Keratinocyte (primary cell): ENCODE results near the gene RAPGEF1. TPM values are rescaled to one million over a fixed set of nuclear protein-coding genes. Genes with fewer than 3 reads are reported as not detected.

ENCODE experiments used
- DNase-seq: peaks from one replicate; pipeline ENCODE4 v3.0.0-alpha.2; 2011; ENCODE audit warnings: low read depth, missing footprints, low spot score
- FAIRE-seq: peaks from 2 replicates; lab custom pipeline; 2011; peaks lifted over from hg19 to GRCh38; lab: Jason Lieb, UNC
- H2AFZ ChIP-seq: 2 replicates; pipeline ENCODE4 v1.6.0; 2012; ENCODE audit warnings: low read length, control low read depth, inconsistent platforms; ENCODE audit not compliant: control insufficient read depth
- H3K27ac ChIP-seq: 2 replicates; pipeline ENCODE4 v1.5.1; 2011; ENCODE audit warnings: low read length; ENCODE audit not compliant: control insufficient read depth, insufficient read depth
- H3K27me3 ChIP-seq: 3 replicates; pipeline ENCODE4 v1.6.0; 2011; ENCODE audit warnings: low read length; ENCODE audit not compliant: control insufficient read depth, insufficient read depth; ENCODE audit errors: extremely low read depth
- H3K36me3 ChIP-seq, 2 experiments: 2 replicates in 1 of 2; 3 replicates in 1 of 2; pipeline ENCODE4 v1.5.1; 2011; ENCODE audit warnings: low read length in 2 of 2, mild to moderate bottlenecking in 1 of 2; ENCODE audit not compliant: control insufficient read depth in 2 of 2, insufficient read depth in 2 of 2; ENCODE audit errors: extremely low read depth in 1 of 2
- H3K4me1 ChIP-seq: 3 replicates; pipeline ENCODE4 v1.5.1; 2011; ENCODE audit warnings: low read length; ENCODE audit not compliant: control insufficient read depth, insufficient read depth; ENCODE audit errors: extremely low read depth
- H3K4me2 ChIP-seq: 3 replicates; pipeline ENCODE4 v1.6.0; 2011; ENCODE audit warnings: low read depth, low read length; ENCODE audit not compliant: control insufficient read depth, insufficient read depth; ENCODE audit errors: extremely low read depth
- H3K4me3 ChIP-seq, 3 experiments: fragments of 200-600 bp in 1 of 3; sonication (generic) in 1 of 3; 2 replicates in 2 of 3; 3 replicates in 1 of 3; pipeline ENCODE4 v1.5.1; 2011 to 2016; ENCODE audit warnings: low read length in 3 of 3, mild to moderate bottlenecking in 3 of 3, control low read depth in 2 of 3, inconsistent platforms in 1 of 3, low read depth in 1 of 3, mixed read lengths in 1 of 3, mixed run types in 1 of 3, moderate library complexity in 1 of 3; ENCODE audit not compliant: control insufficient read depth in 2 of 3, insufficient read depth in 2 of 3; ENCODE audit errors: extremely low read depth in 1 of 3
- H3K79me2 ChIP-seq: 2 replicates; pipeline ENCODE4 v1.6.0; 2012; ENCODE audit warnings: low read length; ENCODE audit not compliant: control insufficient read depth, insufficient read depth
- H3K9ac ChIP-seq: 3 replicates; pipeline ENCODE4 v1.6.0; 2011; ENCODE audit warnings: low read length; ENCODE audit not compliant: control insufficient read depth, insufficient read depth; ENCODE audit errors: extremely low read depth
- H3K9me1 ChIP-seq: 3 replicates; pipeline ENCODE4 v1.6.0; 2011; ENCODE audit warnings: low read length; ENCODE audit not compliant: control insufficient read depth, insufficient read depth; ENCODE audit errors: extremely low read depth
- H3K9me3 ChIP-seq: 2 replicates; pipeline ENCODE4 v1.5.1; 2012; ENCODE audit warnings: low read depth, low read length; ENCODE audit not compliant: control insufficient read depth
- H4K20me1 ChIP-seq: 3 replicates; pipeline ENCODE4 v1.6.0; 2011; ENCODE audit warnings: low read length; ENCODE audit not compliant: control insufficient read depth, insufficient read depth; ENCODE audit errors: extremely low read depth
- EZH2 ChIP-seq: IDR thresholded peaks from one replicate; pipeline ENCODE4 v1.6.1; 2012; ENCODE audit warnings: inconsistent platforms, mild to moderate bottlenecking, low read length, moderate library complexity
- dilution Hi-C: fragments of 300-500 bp; cut with MboI; formaldehyde crosslinking; loops from one replicate; pipeline ENCODE4 v1.7.0; 2020; ENCODE audit warnings: low sequenced_read_pairs; ENCODE audit not compliant: extremely low pct_ligation_motif_present
- polyA plus RNA-seq, 5 experiments: library from polyadenylated mRNA; depleted of rRNA in 3 of 5; stranded (reverse) in 3 of 5; stranded (forward) in 1 of 5; unstranded in 1 of 5; fragments of >200 nt; gene quantifications; 1 replicate in 1 of 5; 2 replicates in 3 of 5; 3 replicates in 1 of 5; pipeline versions ENCODE4 v1.2.1 to v1.2.3, GENCODE V29; 2011 to 2012; ENCODE audit warnings: missing spikeins in 2 of 5, low read depth in 1 of 5, low replicate concordance in 1 of 5
- TF ChIP-seq, protein P1 (sequence below), 3 experiments: IDR thresholded peaks in 1 of 3; conservative IDR thresholded peaks in 1 of 3; optimal IDR thresholded peaks in 1 of 3; 2 replicates in 2 of 3; 3 replicates in 1 of 3; pipeline versions ENCODE3 to v1.5.1; 2011; ENCODE audit warnings: low read length in 3 of 3, mild to moderate bottlenecking in 3 of 3, moderate library complexity in 2 of 3, control low read depth in 1 of 3, inconsistent platforms in 1 of 3; ENCODE audit not compliant: insufficient read depth in 2 of 3; ENCODE audit errors: extremely low read depth in 1 of 3

The RAPGEF1 gene
- polyA plus RNA-seq, 1 donor (not counting 4 experiments of a cell fraction or from before 2014, with no cell fraction given) = 18.5 TPM

DNA sequence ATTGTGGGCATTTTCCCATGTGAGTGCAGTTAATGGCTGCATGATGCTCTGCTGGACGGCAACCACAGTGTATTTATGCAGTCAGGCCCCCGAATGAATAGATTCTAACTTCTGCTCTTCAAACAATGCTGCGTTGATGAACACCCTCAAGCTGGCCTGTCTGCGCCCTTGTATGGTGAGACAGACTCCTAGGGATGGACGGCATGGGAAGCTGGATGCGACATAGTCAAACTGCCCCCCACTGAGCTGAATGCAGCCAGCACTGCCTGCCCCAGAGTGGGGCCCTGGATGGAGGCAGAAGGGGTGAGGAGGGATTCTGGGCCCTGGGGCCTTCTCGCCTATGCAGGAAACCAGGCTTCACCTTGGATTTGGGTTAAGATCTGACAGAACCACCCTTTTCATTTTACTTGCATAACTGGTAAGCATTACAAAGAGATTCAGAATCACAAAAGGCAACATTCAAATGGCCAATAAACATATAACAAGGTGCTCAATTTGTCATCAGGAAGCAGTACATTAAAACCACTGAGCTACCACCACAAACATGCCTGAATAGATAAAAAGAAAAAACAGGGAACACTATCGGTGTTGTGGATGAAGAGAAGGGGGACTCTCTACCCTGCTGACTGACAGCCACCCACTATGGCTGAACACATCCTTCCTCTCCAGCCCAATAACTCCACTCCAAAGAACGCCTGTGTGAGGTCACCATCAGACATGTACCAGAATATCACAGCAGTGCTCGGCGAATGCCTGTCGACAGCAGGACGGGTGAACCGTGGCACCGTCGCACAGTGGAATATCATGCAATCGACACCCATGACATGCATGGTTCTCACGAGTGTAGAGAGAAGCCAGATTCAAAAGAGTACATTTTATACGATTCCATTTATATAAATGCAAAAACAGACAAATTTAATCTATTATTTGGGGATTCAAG, 79.1 kb downstream of the RAPGEF1 start:
- dilution Hi-C loops = no loop called here
- no peaks in the 10 kb centered on the region for H3K9me3 ChIP-seq
- TF ChIP-seq, protein P1, sequence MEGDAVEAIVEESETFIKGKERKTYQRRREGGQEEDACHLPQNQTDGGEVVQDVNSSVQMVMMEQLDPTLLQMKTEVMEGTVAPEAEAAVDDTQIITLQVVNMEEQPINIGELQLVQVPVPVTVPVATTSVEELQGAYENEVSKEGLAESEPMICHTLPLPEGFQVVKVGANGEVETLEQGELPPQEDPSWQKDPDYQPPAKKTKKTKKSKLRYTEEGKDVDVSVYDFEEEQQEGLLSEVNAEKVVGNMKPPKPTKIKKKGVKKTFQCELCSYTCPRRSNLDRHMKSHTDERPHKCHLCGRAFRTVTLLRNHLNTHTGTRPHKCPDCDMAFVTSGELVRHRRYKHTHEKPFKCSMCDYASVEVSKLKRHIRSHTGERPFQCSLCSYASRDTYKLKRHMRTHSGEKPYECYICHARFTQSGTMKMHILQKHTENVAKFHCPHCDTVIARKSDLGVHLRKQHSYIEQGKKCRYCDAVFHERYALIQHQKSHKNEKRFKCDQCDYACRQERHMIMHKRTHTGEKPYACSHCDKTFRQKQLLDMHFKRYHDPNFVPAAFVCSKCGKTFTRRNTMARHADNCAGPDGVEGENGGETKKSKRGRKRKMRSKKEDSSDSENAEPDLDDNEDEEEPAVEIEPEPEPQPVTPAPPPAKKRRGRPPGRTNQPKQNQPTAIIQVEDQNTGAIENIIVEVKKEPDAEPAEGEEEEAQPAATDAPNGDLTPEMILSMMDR (optimal IDR thresholded peaks at IDR 0.05 in 1 of 3, IDR thresholded peaks at IDR 0.05 in 1 of 3, conservative IDR thresholded peaks at IDR 0.05 in 1 of 3; ENCODE audit: extremely low read depth in 1 of 3, insufficient read depth in 2 of 3, low read length in 3 of 3) = no peak
- TF ChIP-seq EZH2 = no peak
- FAIRE-seq (no peak), DNase-seq (no peak)
- H3K4me3 ChIP-seq = no peak overlapping the region
- no peaks in the 10 kb centered on the region for H3K36me3 ChIP-seq
- no peak overlapping the region for H3K27ac ChIP-seq
- no peak overlapping the region for H3K4me2 ChIP-seq
- no peaks in the 10 kb centered on the region for H3K9me1 ChIP-seq
- H3K27me3 ChIP-seq = no peaks in the 10 kb centered on the region
- peaks cover 13% of the 10 kb centered on the region for H3K79me2 ChIP-seq
- no peak overlapping the region for H2AFZ ChIP-seq
- H3K4me1 ChIP-seq = peaks cover 34% of the 10 kb centered on the region
- no peaks in the 10 kb centered on the region for H4K20me1 ChIP-seq
- H3K9ac ChIP-seq = no peak overlapping the region

DNA sequence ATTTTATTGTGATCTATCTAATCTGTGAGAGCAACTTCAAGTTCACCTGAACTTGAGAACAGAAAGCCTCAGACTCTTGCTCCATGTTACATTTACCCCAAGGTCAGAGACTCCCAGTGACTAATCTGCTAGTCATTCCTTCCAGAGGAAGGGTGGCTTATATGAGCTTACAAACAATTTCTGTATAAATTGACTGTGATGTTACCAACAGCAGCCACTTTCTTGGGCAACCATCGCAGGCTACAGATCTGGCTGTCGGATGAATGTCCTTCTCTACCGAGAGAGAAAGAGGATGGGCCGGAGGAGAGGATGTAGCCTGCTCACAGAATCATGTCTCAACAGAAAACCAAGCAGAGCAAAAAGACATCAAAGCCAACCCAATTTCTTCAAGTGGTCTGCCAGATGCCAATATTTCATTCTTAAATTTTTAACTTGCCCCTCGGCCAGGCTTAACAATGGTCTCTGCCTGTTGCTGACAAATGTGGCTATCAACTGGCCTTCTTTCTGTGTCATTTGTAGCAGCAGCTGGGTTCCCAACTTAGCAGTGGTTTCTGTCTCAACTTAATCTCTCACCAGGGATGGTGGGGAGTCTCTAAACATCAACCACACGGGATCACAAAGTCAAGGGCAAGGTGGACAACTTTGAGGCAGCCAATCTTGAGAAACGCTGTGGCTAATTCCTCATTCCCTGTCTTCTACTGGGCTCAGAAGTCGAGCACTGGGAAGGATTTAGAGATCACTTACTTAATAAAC, 81.3 kb downstream of the RAPGEF1 start:
- no peaks in the 10 kb centered on the region for H3K9me1 ChIP-seq
- peaks cover 15% of the 10 kb centered on the region for H3K79me2 ChIP-seq
- H3K27ac ChIP-seq = peak overlapping the region; percentile 67
- H3K4me1 ChIP-seq = peaks cover 36% of the 10 kb centered on the region
- H3K9ac ChIP-seq = peak overlapping the region; percentile 34
- H4K20me1 ChIP-seq = no peaks in the 10 kb centered on the region
- H3K36me3 ChIP-seq = no peaks in the 10 kb centered on the region
- FAIRE-seq = peak; percentile 87
- no peaks in the 10 kb centered on the region for H3K27me3 ChIP-seq
- H2AFZ ChIP-seq = no peak overlapping the region
- peak overlapping the region; percentile 74 for H3K4me2 ChIP-seq
- no peak for TF ChIP-seq EZH2
- TF ChIP-seq, protein P1 (optimal IDR thresholded peaks at IDR 0.05 in 1 of 3, IDR thresholded peaks at IDR 0.05 in 1 of 3, conservative IDR thresholded peaks at IDR 0.05 in 1 of 3; ENCODE audit: extremely low read depth in 1 of 3, insufficient read depth in 2 of 3, low read length in 3 of 3) = no peak
- dilution Hi-C loops = no loop called here
- DNase-seq = no peak
- no peaks in the 10 kb centered on the region for H3K9me3 ChIP-seq
- H3K4me3 ChIP-seq = no peak overlapping the region
